Fibroblast of lung (primary cell): ENCODE results near the gene BABAM2. TPM values are rescaled to one million over a fixed set of nuclear protein-coding genes. Genes with fewer than 3 reads are reported as not detected.

Source experiments
- DNase-seq, 2 donors: peaks; one replicate each; pipeline versions ENCODE4 v3.0.0 to v3.0.0-alpha.2; 2010; ENCODE audit warnings: low read depth in 2 of 2
- H2AFZ ChIP-seq: 2 replicates; pipeline ENCODE4 v1.5.1; 2012; ENCODE audit warnings: low read length, control low read depth, inconsistent platforms
- H3K27ac ChIP-seq: 2 replicates; pipeline ENCODE4 v1.5.1; 2011; ENCODE audit warnings: low read length, control low read depth; ENCODE audit not compliant: insufficient read depth
- H3K27me3 ChIP-seq: 2 replicates; pipeline ENCODE4 v1.5.1; 2011; ENCODE audit warnings: mild to moderate bottlenecking, low read length; ENCODE audit not compliant: control insufficient read depth, insufficient read depth
- H3K36me3 ChIP-seq: 2 replicates; pipeline ENCODE4 v1.5.1; 2011; ENCODE audit warnings: low read length; ENCODE audit not compliant: control insufficient read depth, insufficient read depth
- H3K4me1 ChIP-seq: 2 replicates; pipeline ENCODE4 v1.5.1; 2011; ENCODE audit warnings: low read length; ENCODE audit not compliant: control insufficient read depth, insufficient read depth; ENCODE audit errors: extremely low read depth
- H3K4me2 ChIP-seq: 2 replicates; pipeline ENCODE4 v1.5.1; 2011; ENCODE audit warnings: low read length, control low read depth; ENCODE audit not compliant: insufficient read depth; ENCODE audit errors: extremely low read depth
- H3K4me3 ChIP-seq, 4 experiments: fragments of 200-600 bp in 1 of 4; sonication (generic) in 1 of 4; replicated peaks in 1 of 4; 2 replicates each; pipeline ENCODE4 v1.5.1; 2011 to 2016; ENCODE audit warnings: low read length in 4 of 4, low read depth in 3 of 4, mild to moderate bottlenecking in 3 of 4, control low read depth in 2 of 4, inconsistent platforms in 1 of 4, mixed read lengths in 1 of 4; ENCODE audit not compliant: insufficient read depth in 1 of 4; ENCODE audit errors: control extremely low read depth in 1 of 4
- H3K79me2 ChIP-seq: 2 replicates; pipeline ENCODE4 v1.5.1; 2012; ENCODE audit warnings: mild to moderate bottlenecking, low read length, inconsistent platforms; ENCODE audit not compliant: control insufficient read depth, insufficient read depth
- H3K9ac ChIP-seq: 2 replicates; pipeline ENCODE4 v1.5.1; 2011; ENCODE audit warnings: mild to moderate bottlenecking, low read length, control low read depth; ENCODE audit not compliant: insufficient read depth
- H3K9me3 ChIP-seq: 2 replicates; pipeline ENCODE4 v1.5.1; 2012; ENCODE audit warnings: low read depth, low read length; ENCODE audit not compliant: control insufficient read depth, insufficient read depth
- H4K20me1 ChIP-seq: 2 replicates; pipeline ENCODE4 v1.5.1; 2011; ENCODE audit warnings: low read length; ENCODE audit not compliant: control insufficient read depth, insufficient read depth; ENCODE audit errors: extremely low read depth
- CTCF ChIP-seq, 2 donors: IDR thresholded peaks in 1 of 2; conservative IDR thresholded peaks in 1 of 2; 1 replicate in 1 of 2; 2 replicates in 1 of 2; pipeline ENCODE4 v1.5.1; 2011 to 2012; ENCODE audit warnings: low read length in 2 of 2, control low read depth in 1 of 2, inconsistent platforms in 1 of 2, low read depth in 1 of 2, mild to moderate bottlenecking in 1 of 2
- EZH2 ChIP-seq: IDR thresholded peaks from 2 replicates; pipeline ENCODE4 v1.5.1; 2012; ENCODE audit warnings: low read length, control low read depth, mild to moderate bottlenecking; ENCODE audit errors: missing control alignments
- polyA plus RNA-seq, 2 donors: library from polyadenylated mRNA; depleted of rRNA in 1 of 2; stranded (reverse) in 1 of 2; unstranded in 1 of 2; fragments of >200 nt; gene quantifications; 2 replicates each; pipeline ENCODE4 v1.2.1, GENCODE V29; 2011 to 2012; ENCODE audit warnings: missing spikeins in 1 of 2
- total RNA-seq: library from RNA; depleted of rRNA; stranded (reverse); fragments of >200 nt; gene quantifications from 2 replicates; pipeline ENCODE4 v1.2.1, GENCODE V29; 2014

The BABAM2 gene
- total and polyA plus RNA-seq, 2 donors (not counting 1 experiment from before 2014, with no cell fraction given): 25.6 to 33.4 TPM

GRCh38 chr2:27915874-27916273 is 25.3 kb downstream of the BABAM2 start:
- Histone ChIP-seq H3K27ac (no peak overlapping the region), H3K79me2 (no peaks in the 10 kb centered on the region), H3K9ac (no peak overlapping the region), H3K4me3 (no peak overlapping the region), H3K9me3 (no peaks in the 10 kb centered on the region), H2AFZ (no peak overlapping the region), H3K4me2 (no peak overlapping the region), H3K27me3 (no peaks in the 10 kb centered on the region), H4K20me1 (no peaks in the 10 kb centered on the region), H3K4me1 (no peaks in the 10 kb centered on the region), H3K36me3 (no peaks in the 10 kb centered on the region)
- peak in 1 of 2 donors; percentile 23 for DNase-seq
- TF ChIP-seq EZH2 (no peak), CTCF (conservative IDR thresholded peaks at IDR 0.05 in 1 of 2, IDR thresholded peaks at IDR 0.05 in 1 of 2; ENCODE audit: low read depth in 1 of 2, low read length in 2 of 2) (no peak)

- H2AFZ ChIP-seq: no peak overlapping the region
- no peak overlapping the region for H3K27ac ChIP-seq
- H3K36me3 ChIP-seq: no peaks in the 10 kb centered on the region
- DNase-seq: no peak
- no peaks in the 10 kb centered on the region for H3K9me3 ChIP-seq
- H3K27me3 ChIP-seq: no peaks in the 10 kb centered on the region
- no peaks in the 10 kb centered on the region for H4K20me1 ChIP-seq
- H3K9ac ChIP-seq: no peak overlapping the region
- no peak for TF ChIP-seq EZH2
- TF ChIP-seq CTCF (conservative IDR thresholded peaks at IDR 0.05 in 1 of 2, IDR thresholded peaks at IDR 0.05 in 1 of 2; ENCODE audit: low read depth in 1 of 2, low read length in 2 of 2): no peak
- no peaks in the 10 kb centered on the region for H3K79me2 ChIP-seq
- no peak overlapping the region for H3K4me2 ChIP-seq
- H3K4me3 ChIP-seq: no peak overlapping the region
- no peaks in the 10 kb centered on the region for H3K4me1 ChIP-seq
These were observed 25.9 kb downstream of the BABAM2 start for GRCh38 chr2:27916293-27916995.

GRCh38 chr2:27920148-27920885 is 29.8 kb downstream of the BABAM2 start:
- Histone ChIP-seq H3K79me2 (no peaks in the 10 kb centered on the region), H4K20me1 (no peaks in the 10 kb centered on the region), H3K27me3 (no peaks in the 10 kb centered on the region), H3K9me3 (no peaks in the 10 kb centered on the region), H3K4me3 (no peak overlapping the region), H3K4me1 (no peaks in the 10 kb centered on the region), H3K36me3 (no peaks in the 10 kb centered on the region), H2AFZ (no peak overlapping the region), H3K4me2 (no peak overlapping the region), H3K9ac (no peak overlapping the region), H3K27ac (no peak overlapping the region)
- no peak for TF ChIP-seq EZH2
- no peak for TF ChIP-seq CTCF (conservative IDR thresholded peaks at IDR 0.05 in 1 of 2, IDR thresholded peaks at IDR 0.05 in 1 of 2; ENCODE audit: low read depth in 1 of 2, low read length in 2 of 2)
- peak; percentile 57 to 68 for DNase-seq
